CD4-positive, alpha-beta T cell treated with Interleukin-15 for 4 hours (primary cell): Measurements from ENCODE around the gene SLC25A45.

ENCODE experiments used
- DNase-seq: peaks from one replicate; pipeline ENCODE4 v3.0.0-alpha.2; 2020; ENCODE audit warnings: low spot score

Gene SLC25A45

DNA sequence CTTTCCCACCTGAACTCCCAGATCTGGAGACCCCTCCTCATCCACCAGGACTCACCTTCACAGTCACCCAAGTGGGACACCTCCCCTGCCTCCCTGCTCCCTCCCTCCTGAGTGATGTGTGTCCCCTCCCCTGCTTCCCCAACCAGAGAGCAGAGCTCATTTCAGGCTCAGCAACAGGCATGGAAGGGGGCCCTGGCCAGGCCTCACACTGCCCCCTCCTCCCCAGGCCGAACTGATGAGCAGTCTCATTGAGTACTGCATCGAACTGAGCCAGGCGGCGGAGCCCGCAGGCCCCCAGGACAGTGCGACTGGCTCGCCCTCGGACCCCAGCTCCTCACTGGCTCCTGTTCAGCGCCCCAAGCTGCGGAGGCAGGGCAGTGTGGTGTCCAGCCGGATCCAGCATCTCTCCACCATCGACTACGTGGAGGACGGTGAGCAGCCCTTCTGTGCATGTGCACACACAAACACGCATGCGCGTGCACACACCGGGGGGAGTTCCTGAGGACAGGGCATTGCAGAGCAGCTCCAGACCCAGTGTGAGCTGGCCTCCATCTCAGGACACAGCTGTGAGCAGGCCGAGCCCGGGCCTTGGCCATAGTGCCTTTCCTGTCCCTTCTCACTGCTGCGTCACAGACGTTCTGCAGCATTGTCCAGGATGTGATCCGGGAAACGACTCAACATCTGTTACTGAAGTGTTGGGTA, 22.3 kb upstream of the SLC25A45 start:
- no peak for DNase-seq

DNA sequence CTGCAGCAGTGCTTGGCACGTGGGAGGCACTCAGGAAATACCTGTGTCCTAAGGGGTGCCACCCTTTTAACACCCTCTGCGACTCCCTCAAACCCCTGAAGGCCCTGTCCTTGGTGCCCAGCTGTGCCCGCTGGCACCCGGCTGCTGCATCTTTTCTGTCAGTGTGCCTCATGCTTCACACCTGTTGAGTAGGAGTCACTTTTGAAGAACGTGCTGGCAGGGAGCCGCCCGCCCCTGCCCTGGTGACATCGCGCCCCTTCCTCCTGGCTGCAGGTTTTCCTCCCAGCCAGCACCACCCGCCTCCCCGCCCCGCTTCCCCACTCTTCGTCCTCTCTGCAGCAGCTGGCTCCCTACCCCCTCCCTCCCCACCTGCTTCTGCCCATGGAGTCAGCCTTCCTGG, 21.8 kb upstream of the SLC25A45 start:
- DNase-seq, result no peak

DNA sequence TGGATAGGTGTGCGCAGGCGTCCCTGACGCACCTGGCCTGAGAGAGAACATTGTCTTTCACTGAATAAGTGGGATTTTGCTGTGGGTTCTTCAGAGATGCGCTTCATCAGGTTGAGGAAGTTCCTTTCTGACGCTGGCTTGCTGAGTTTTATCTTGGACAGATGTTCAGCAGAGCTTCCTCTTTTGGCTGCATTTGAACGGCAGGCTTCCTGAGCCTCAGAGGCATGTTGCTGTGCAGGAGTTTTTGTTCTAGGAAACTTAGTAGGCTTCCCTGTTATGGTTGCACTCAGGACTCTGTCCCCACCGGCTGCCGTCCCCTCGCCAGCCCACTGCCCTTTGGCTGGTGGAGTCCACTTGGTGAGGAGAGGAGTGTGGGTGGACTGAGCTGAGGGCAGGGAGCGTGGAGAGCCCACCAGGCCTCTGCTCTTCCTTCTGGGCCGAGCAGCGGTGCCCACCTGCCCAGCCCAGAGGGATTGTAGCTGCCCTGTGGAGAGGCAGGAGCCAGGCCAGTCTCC, 21.2 kb upstream of the SLC25A45 start:
- no peak for DNase-seq

DNA sequence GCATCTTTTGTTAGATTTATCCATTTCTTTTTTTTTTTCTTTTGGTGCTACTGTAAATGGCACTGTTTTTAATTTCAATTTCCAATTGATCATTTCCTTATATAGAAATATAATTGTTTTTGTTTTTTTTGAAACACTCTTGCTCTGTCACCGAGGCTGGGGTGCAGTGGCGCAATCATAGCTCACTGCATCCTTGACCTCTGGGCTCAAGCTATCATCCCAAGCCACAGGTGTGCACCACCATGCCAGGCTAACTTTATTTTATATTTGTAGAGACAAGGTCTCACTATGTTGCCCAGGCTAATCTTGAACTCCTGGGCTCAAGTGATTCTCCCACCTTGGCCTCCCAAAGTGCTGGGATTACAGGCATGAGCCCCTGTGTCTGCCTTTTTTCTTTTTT, 20.3 kb upstream of the SLC25A45 start:
- no peak for DNase-seq

DNA sequence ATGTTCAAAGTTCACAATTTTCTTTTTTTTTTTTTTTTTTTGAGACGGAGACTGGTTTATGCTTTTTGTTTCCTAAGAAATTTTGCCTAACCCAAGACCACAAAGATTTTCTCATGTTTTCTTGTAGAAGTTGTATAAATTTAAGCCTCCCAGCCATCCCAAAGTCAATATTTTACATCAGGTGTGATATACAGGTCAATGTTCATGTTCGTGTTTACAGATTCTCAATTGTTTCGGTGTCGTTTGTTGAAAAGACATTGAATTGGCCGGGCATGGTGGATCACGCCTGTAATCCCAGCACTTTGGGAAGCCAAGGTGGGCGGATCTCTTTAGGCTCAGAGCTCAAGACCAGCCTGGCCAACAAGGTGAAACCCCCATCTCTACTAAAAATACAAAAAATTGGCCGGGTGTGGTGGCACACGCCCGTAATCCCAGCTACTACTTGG, 19.4 kb upstream of the SLC25A45 start:
- DNase-seq, result no peak

DNA sequence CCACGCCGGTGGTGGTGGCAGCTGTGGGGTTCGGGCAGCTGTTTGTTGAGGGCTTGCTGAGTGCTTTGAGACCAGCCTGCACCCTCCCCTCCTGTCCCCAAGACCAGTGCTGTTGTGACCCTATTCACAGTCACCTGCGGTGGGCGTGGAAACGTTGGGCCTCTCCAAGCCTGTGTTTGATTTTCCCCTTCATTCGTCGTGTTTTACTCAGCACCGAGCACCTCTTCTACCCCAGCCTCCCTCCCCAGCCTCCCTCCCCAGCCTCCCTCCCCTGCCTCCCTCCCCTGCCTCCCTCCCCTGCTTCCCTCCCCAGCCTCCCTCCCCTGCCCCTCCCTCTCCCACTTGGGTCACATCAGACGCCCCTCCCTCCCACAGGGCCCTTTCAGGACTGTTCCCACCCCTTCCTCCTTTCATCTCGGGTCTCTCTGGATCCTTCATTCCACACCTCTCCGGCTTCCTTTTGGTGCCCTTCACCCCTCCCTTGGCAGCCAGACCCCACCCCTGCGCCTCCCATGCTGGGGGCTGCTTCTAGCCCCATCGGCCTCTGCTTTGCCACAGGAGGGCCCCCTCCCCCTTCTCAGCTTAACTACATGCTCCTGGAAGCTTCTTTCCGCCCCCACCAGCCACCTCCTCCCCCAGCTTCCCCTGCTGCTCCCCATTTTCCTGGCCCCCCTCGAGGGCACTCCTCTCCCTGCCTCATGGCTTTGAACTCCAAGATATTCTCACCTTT, 18.8 kb upstream of the SLC25A45 start:
- no peak for DNase-seq

DNA sequence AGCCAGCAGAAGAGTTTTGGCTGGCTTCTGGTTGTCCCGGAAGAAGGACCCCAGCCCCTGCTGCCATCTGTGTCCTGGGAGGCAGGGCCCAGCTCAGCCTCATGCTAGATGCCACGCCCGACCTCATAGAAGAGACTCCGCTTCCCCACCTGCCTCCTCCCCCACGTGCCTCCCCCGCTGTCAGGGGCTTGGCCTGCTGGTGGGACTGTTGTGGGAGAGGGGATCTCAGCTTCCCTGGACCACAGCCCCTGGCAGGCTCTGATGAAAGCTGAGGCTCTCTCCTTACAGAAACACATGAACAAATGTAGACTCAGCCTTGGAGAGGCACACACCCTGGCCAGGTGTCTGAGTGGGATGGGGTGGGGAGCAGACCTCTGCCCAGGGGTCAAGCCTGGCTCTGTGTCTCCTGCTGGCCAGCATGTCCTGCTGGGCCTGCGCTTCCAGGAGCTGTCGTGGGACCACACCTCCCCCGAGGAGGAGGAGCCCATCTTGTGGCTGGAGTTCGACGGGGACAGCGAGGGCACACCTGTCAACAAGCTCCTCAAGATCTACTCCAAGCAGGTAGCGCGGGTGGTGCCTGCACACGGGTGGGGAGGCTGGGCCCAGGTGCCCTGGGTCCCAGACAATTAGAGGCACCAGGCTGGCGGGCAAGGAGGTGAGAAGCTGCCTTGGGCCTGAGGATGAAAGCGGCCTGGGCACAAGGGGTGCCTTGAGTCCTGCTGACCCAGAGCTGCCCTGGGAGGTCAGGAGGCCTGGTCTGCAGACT, 18.0 kb upstream of the SLC25A45 start:
- DNase-seq, result no peak

DNA sequence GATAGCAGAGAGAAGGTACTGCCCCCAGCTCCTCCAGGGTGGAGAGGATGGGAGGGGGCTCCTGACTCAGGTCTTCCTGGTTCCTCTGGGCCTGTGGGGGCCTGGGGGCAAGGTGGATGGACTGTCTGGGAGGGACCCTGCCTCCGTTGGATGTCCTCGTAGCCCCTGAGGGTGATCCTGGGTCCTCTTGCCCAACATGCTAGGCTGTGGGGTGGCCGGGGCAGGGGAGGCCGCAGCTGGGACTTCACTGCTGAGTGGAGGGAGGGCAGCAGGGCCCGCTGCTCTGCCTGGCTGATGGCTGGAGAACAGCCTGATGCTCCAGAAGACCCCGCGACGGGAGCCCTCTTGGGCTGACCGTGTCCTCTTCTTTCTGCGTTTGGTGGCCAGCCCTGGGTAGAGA, 17.4 kb upstream of the SLC25A45 start:
- no peak for DNase-seq

DNA sequence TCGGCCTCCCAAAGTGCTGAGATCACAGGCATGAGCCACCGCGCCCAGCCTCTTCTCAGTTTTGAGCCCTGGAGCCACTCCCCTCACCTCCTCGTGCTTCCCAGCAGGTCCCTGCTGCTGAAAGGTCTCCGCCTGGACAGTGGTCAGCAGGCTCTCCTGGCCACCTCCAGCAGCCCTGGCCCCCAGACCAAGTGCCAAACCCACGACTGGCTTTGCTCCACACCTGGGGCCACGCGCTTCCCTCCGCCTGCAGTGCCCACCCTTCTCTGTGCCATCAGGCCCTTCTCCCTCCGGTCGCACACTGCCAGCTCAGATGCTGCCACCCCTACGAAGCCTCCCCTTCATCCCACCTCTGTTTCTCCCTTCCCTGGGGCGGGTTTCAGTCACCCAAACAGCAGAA, 16.8 kb upstream of the SLC25A45 start:
- DNase-seq, result no peak

DNA sequence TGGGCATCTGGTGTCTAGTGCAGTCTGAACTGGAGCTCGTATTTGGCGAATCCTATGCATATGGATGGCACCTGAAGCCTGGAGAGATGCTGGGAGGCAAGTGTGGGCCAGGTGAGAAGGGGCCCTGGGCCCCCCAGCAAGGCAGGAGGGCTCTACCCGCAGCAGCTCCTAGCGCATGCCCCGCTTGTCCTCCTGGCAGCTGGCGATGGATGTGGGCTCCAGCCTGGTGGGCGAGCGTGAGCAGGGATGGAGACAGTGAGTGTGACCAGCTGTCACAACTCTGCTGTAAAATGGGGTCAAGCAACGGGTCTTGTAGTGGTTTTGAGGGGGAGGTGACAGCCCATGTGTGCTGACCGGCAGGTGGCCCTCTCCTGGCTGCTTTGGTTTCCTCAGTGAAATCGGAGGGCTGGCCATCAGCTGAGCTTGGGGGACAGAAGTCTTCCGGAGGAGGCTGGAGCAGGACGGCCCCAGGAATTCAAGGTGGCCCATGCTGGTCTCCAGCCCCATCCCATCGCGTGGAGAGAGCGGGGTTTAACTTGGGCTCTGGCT, 16.0 kb upstream of the SLC25A45 start:
- DNase-seq, result no peak

DNA sequence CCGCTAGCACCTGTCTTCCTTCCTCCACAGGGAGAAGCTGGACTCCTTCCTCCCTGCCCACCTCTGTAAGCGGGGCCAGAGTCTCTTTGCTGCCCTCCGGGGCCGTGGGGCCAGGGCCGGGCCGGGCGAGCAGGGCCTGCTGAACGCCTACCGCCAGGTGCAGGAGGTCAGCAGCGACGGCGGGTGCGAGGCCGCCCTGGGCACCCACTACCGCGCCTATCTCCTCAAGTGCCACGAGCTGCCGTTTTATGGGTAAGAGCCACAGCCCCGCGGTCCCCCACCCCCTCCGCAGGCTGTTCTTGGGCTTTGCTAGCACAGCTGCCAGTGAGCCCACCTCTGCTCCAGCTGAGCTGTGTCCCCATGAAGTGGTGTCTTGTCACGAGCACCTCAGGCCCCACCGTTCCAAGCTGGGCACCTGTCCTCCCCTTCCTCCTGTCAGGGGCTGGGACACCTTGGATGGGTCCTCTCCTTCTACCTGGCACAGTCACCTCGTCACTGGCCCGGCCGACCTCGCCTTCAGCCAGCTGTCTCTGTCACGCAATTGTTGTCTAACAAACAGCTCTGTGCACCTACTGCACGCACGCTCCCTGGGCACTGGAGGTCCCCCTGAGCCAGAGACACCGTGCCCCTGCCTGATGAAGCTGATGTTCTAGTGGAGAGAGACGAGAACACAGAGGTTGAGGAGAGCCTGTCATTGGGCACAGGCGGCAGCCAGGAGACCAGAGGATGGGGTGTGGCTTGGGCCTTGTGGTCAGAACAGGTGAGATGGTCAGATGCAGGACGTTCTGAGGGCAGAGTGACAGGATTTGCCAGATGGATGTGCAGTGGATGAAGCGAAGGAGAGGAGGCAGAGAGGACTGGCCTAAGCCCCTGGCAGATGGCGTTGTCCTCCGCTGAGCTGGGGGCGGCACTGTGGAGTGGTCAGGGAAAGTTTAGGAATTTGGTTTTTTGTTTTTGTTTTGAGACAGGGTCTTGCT, 14.6 kb upstream of the SLC25A45 start:
- no peak for DNase-seq

DNA sequence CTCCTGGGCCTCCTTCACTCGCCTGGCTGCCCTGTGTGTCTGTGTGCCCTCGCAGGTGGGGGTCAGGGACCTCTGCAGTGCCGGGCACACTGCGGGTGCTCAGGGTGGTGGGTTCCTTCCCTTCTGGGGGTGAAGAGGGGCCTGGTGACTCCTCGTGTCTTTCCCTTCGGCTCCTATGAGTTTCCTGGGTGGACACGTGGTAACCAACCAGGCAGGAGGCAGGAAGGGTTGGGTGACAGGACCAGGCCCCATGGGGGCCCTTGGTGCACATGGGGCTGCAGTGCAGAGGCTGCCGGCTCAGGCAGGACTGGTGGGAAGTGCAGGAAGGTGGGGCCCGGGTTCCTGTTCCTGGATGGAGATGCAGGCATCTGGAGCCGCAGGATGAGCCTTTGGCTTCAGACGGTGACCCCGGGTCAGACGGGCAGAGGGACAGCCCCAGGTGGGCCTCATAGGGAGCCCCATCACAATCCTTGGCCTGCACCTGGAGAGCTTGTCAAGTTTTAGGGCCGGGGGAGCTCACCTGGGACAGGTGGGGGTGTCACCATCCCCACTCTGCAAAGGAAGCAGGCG, 13.6 kb upstream of the SLC25A45 start:
- no peak for DNase-seq

DNA sequence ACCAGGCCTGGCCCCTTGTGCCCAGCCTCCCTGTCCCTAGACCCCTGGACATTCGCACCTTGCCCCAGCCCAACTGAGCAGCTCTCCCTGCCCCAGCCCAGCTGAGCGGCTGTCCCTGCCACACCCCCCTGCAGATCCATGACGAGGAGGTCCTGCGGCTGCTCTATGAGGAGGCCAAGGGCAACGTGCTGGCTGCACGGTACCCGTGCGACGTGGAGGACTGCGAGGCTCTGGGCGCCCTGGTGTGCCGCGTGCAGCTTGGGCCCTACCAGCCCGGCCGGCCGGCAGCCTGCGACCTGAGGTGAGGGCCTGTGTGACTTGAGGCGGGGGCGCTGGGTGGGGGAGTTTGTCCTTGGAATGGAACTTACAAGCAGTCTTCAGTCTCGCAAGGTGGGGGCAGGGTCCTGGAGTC, 11.7 kb upstream of the SLC25A45 start:
- no peak for DNase-seq

DNA sequence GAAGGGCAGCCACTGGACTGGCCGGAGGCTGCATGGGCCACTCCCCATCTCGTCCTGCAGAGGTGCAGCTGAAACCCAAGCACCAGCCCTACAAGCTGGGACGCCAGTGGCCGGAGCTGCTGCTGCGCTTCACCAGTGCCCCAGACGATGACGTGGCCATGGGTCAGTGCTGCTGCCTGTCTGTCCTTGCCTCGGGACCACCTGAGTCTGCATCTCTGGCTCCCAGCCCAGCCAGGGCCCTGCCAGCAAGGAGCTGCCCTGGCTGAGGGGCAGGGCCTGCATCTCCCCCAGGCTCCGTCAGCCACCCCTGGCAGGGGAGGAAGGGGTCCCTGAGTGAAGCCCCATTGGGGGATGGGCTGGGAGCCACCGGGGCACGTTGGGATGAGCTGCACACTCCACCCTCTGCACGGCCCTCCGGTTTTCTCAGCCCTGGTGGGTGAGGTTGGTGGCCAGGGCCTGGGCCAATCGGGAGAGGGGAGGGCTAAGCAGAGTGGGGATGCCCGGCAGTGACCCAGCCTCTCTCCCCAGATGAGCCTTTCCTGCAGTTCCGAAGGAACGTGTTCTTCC, 11.2 kb upstream of the SLC25A45 start:
- no peak for DNase-seq

DNA sequence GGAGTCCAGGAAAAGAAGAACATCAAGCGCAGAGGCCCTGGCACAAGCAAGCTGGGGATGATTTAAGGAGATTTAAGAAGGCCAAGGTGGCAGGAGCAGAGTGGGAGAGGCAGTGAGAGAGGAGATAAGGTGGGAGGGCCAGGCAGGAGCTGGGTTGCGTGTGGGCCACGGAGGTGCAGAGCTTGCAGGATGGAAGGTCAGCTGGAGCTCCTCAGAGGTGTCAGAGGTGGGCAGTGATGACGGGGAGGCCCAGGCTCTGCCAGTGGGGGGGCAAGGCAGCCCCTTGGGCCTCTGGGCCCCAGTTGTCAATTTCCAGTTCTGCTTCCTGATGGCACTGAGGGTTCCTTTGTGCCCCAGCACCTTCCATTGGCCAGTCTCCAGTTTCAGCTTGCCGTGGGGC, 10.5 kb upstream of the SLC25A45 start:
- no peak for DNase-seq

DNA sequence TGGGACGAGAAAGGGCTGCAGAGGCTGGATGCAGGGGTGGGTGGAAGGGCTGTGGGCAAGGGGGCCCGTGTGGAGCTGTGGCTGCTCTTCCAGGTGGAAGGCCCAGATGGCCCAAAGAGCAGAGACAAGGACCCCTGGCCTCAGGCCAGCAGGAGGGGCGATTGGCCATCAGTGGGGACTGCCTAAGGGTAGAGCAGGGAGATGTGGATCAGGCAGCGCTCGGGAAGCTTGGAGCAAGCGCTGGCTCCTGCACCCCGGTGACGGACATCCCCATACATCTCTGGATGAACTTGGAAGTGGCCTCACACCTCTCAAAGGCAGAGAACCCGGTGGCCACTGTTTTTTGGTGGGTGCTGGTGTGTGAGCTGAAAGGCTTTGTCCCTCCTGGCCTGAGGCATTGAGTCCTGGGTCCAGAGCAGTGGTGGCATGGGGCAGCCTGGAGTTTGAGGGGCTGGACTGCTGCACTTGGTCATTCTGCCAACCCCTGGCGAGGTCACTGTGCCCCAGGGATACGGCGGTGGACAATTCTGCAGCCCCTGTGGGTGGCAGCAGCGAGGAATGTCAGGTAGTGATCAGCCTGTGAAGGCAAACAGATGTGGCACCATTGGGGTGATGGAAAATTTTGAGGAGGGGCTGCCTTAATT, 9.9 kb upstream of the SLC25A45 start:
- DNase-seq, result no peak

DNA sequence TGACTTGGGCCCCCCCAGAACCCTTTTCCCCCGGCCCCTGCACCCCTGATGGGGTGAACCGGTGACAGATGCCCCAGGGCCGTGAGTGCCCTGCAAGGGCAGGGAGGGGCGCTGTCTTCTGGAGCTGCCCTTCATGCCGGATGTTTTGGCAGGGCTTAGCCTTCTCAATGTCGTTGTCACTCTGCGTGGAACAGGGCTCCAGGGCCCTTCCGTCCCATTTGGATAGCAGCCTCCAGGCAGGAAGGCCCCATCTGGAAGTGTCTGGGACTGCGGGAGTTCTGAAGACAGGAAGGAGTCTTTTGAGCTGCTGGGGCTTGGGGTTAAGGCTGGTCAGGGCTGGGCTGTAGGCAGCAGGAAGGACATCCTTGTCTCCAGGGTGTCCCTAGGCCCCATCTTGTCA, 8.6 kb upstream of the SLC25A45 start:
- no peak for DNase-seq

DNA sequence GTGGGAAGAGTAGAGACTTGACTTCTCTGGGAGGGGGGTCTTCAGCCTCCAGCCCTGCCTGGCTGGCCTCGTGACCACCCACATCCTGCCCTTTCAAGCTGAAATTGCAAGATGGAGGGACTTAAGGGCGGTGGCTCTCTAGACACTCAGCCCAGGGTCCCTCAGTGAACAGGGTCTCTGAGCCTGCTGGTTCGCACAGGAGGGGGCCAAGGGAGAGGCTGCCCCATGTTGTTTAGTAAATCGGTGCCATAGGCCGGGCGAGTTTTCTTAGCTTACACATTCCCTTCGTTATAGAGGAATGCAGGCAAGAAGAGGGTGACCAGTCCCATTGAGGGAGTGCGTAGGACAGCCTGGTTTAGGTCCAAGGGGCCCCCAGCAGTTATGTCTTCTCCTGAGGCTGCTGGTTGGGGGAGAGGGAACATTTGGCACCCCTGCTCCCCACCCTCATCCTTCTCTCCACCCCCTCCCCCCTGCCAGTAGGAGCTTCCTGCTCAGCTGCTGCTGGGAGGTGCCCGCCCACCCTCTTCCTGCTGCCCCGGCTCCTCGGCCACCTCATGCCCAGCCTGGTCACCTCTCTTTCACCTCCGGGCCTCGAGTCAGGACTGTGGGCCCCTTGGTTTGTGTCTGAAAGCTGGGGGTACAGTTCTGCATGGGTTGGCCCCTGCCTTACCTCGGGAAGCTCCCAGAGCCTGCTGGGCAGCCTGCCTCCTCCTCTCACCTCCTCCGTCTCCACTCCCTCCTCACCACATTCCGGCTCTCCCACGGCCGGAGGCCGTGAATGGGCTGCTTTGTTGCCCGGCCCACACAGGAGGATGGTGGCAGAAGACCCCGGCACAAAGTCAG, 7.9 kb upstream of the SLC25A45 start:
- DNase-seq, result no peak

DNA sequence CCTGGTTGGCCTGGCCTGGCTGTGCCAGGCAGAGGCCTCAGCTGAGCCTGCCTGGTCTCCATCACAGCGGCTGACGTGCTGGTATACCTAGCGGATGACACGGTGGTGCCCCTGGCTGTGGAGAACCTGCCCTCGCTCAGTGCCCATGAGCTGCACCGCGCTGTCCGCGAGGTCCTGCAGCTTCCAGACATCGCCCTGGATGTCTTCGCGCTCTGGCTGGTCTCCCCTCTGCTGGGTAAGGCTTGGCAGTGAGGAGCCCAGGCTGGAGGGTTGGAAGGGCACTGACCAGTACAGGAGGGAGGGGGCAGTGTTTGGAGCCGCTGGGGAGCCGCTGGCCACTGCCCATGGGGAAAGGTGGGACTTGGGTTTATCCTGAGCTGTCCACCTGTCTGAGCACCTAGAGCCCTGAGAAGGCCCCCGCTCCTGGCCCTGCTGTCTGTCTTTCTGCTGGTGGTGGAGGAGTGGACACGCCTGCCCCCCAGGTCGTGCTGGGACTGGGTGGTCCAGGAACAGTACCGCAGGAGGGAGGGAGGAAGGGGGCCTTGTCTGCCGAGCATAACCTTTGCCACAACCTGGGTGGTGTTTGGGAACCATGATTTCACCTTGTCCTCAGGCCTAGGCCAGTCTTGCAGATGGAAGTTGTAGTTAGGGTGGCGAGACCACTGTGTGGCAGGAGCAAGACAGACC, 7.0 kb upstream of the SLC25A45 start:
- DNase-seq, result no peak
